K562 (cell line): ENCODE results near the gene FAXC. TPM values are rescaled to one million over a fixed set of nuclear protein-coding genes. Genes with fewer than 3 reads are reported as not detected.

ENCODE experiments used
- CHCHD3 ChIP-seq: fragments of 250-450 bp; sonication (Bioruptor Pico); IDR thresholded peaks from 2 replicates; pipeline ENCODE4 v2.1.2; 2022; ENCODE audit warnings: mild to moderate bottlenecking
- DEAF1 ChIP-seq: fragments of 450-650 bp; formaldehyde crosslinking; IDR thresholded peaks from 2 replicates; pipeline ENCODE4 v1.4.0; 2020; ENCODE audit warnings: mild to moderate bottlenecking, moderate library complexity
- ESRRB ChIP-seq: fragments of 250-450 bp; sonication (Bioruptor Pico); IDR thresholded peaks from 2 replicates; pipeline ENCODE4 v1.5.0; 2020; ENCODE audit warnings: mild to moderate bottlenecking, moderate library complexity, borderline replicate concordance
- KLF10 ChIP-seq: fragments of 250-450 bp; sonication (Bioruptor Pico); IDR thresholded peaks from 2 replicates; pipeline ENCODE4 v1.6.1; 2021; ENCODE audit warnings: matching md5 sums
- SMARCA4 ChIP-seq: fragments of 450-650 bp; IDR thresholded peaks from 2 replicates; pipeline ENCODE4 v1.6.1; 2016
- STAT5A ChIP-seq: IDR thresholded peaks from 2 replicates; pipeline ENCODE4 v1.6.1; 2012; ENCODE audit warnings: low read length, inconsistent platforms, borderline replicate concordance
- XRCC3 ChIP-seq: fragments of 450-650 bp; IDR thresholded peaks from 2 replicates; pipeline ENCODE4 v1.6.1; 2017; ENCODE audit warnings: mild to moderate bottlenecking, moderate library complexity
- ZBTB26 ChIP-seq: fragments of 450-650 bp; formaldehyde crosslinking; IDR thresholded peaks from 2 replicates; pipeline ENCODE4 v1.4.0; 2022; ENCODE audit warnings: missing genetic modification characterization
- ZBTB8A ChIP-seq: fragments of 450-650 bp; IDR thresholded peaks from 2 replicates; pipeline ENCODE4 v1.6.1; 2018; ENCODE audit warnings: mild to moderate bottlenecking, moderate library complexity; ENCODE audit not compliant: partially characterized antibody
- ZNF121 ChIP-seq: sonication (generic); formaldehyde crosslinking; conservative IDR thresholded peaks from 2 replicates; pipeline ENCODE4 v1.8.0; 2022; ENCODE audit warnings: missing genetic modification reagents
- polyA plus RNA-seq, 8 experiments: library from polyadenylated mRNA; depleted of rRNA in 4 of 8; stranded (reverse) in 5 of 8; unstranded in 3 of 8; fragments of >200 nt; fragmentation: Nextera tagmentation in 2 of 8; fragmentation: Illumina TruSeq in 1 of 8; extraction: Ambion mirVana in 2 of 8; extraction: Trizol in 1 of 8; gene quantifications; 2 replicates each; pipeline versions ENCODE4 v1.2.1 to v1.2.3, GENCODE V29; 2011 to 2014; ENCODE audit warnings: inconsistent platforms in 1 of 8, missing spikeins in 1 of 8
- total RNA-seq, 7 experiments: library from RNA; depleted of rRNA in 6 of 7; stranded (reverse); fragments of >200 nt in 6 of 7; fragmentation: Illumina TruSeq in 2 of 7; extraction: Trizol in 2 of 7; gene quantifications; 2 replicates each; pipeline versions ENCODE4 v1.2.1 to v1.2.3, GENCODE V29; 2011 to 2021; ENCODE audit warnings: low replicate concordance in 1 of 7
- TF ChIP-seq, protein P1 (sequence below), 2 experiments: fragments of 450-650 bp; IDR thresholded peaks; 2 replicates each; pipeline ENCODE4 v1.6.1; 2016

FAXC gene
- total and polyA plus RNA-seq, 9 of the 15 experiments (the other 6 are each of a cell fraction or from before 2014, with no cell fraction given): 0.06 to 0.40 (median 0.13) TPM; not detected in 5

GRCh38 chr6:99366852-99367251 lies 17.4 kb upstream of the FAXC start (continued):
- TF ChIP-seq ESRRB (CRISPR knock-in tag) (no peak), ZBTB26 (CRISPR knock-in tag) (no peak), KLF10 (CRISPR knock-in tag) (no peak), DEAF1 (no peak), XRCC3 (no peak), STAT5A (no peak), ZNF121 (no peak), SMARCA4 (no peak), ZBTB8A (no peak), CHCHD3 (CRISPR knock-in tag) (no peak)
- TF ChIP-seq, protein P1, sequence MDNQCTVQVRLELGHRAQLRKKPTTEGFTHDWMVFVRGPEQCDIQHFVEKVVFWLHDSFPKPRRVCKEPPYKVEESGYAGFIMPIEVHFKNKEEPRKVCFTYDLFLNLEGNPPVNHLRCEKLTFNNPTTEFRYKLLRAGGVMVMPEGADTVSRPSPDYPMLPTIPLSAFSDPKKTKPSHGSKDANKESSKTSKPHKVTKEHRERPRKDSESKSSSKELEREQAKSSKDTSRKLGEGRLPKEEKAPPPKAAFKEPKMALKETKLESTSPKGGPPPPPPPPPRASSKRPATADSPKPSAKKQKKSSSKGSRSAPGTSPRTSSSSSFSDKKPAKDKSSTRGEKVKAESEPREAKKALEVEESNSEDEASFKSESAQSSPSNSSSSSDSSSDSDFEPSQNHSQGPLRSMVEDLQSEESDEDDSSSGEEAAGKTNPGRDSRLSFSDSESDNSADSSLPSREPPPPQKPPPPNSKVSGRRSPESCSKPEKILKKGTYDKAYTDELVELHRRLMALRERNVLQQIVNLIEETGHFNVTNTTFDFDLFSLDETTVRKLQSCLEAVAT (IDR thresholded peaks at IDR 0.05): no peak
